ENCODE measurements around the gene MRPS22.

The MRPS22 gene

GRCh38 chr3:139374099-139374498 lies 30.3 kb downstream of the MRPS22 start:
- TF ChIP-seq CTCF (IDR thresholded peaks at IDR 0.05; ENCODE audit: low read depth, low read length, poor library complexity, severe bottlenecking) (no peak), EZH2phosphoT487 (IDR thresholded peaks at IDR 0.05; ENCODE audit: borderline replicate concordance, low read length) (no peak)
- Histone ChIP-seq H3K79me2 (ENCODE audit: control insufficient read depth, low read length) (no peaks in the 10 kb centered on the region), H3K4me1 (ENCODE audit: control insufficient read depth, low read length) (peaks cover 6% of the 10 kb centered on the region), H3K4me2 (ENCODE audit: low read length) (no peak overlapping the region), H3K36me3 (ENCODE audit: control insufficient read depth, low read length) (peaks cover 84% of the 10 kb centered on the region), H3K9me3 (ENCODE audit: control insufficient read depth, insufficient read depth, low read length) (no peaks in the 10 kb centered on the region), H3F3A (ENCODE audit: control insufficient read depth, insufficient read depth) (peaks cover 4% of the 10 kb centered on the region; the same call in 1 of the 2 replicates), H3K27me3 (ENCODE audit: control insufficient read depth, low read length) (no peaks in the 10 kb centered on the region), H3K27ac (ENCODE audit: low read depth, low read length) (no peak overlapping the region), H4K20me1 (ENCODE audit: control insufficient read depth, insufficient read depth, low read depth, low read length) (no peaks in the 10 kb centered on the region), H3K9me2 (replicated peaks; ENCODE audit: control insufficient read depth, low read length) (no peaks in the 10 kb centered on the region), H3K4me3 (ENCODE audit: low read length) (no peak overlapping the region)

GRCh38 chr3:139377378-139377777 lies 33.6 kb downstream of the MRPS22 start:
- peaks cover 5% of the 10 kb centered on the region; the same call in 1 of the 2 replicates for H4K20me1 ChIP-seq (ENCODE audit: control insufficient read depth, insufficient read depth, low read depth, low read length)
- no peaks in the 10 kb centered on the region for H3K27me3 ChIP-seq (ENCODE audit: control insufficient read depth, low read length)
- no peaks in the 10 kb centered on the region for H3K9me3 ChIP-seq (ENCODE audit: control insufficient read depth, insufficient read depth, low read length)
- no peak overlapping the region for H3K4me3 ChIP-seq (ENCODE audit: low read length)
- H3K4me2 ChIP-seq (ENCODE audit: low read length), result no peak overlapping the region
- TF ChIP-seq CTCF (IDR thresholded peaks at IDR 0.05; ENCODE audit: low read depth, low read length, poor library complexity, severe bottlenecking) (no peak), EZH2phosphoT487 (IDR thresholded peaks at IDR 0.05; ENCODE audit: borderline replicate concordance, low read length) (no peak)
- peaks cover 82% of the 10 kb centered on the region for H3K36me3 ChIP-seq (ENCODE audit: control insufficient read depth, low read length)
- H3K4me1 ChIP-seq (ENCODE audit: control insufficient read depth, low read length), result peaks cover 12% of the 10 kb centered on the region
- H3K27ac ChIP-seq (ENCODE audit: low read depth, low read length), result no peak overlapping the region
- no peaks in the 10 kb centered on the region for H3F3A ChIP-seq (ENCODE audit: control insufficient read depth, insufficient read depth)
- no peaks in the 10 kb centered on the region for H3K9me2 ChIP-seq (replicated peaks; ENCODE audit: control insufficient read depth, low read length)
- peaks cover 21% of the 10 kb centered on the region for H3K79me2 ChIP-seq (ENCODE audit: control insufficient read depth, low read length)

- Histone ChIP-seq H3K4me3 (ENCODE audit: low read length) (no peak overlapping the region), H3K79me2 (ENCODE audit: control insufficient read depth, low read length) (peaks cover 31% of the 10 kb centered on the region), H3K4me1 (ENCODE audit: control insufficient read depth, low read length) (peaks cover 12% of the 10 kb centered on the region), H4K20me1 (ENCODE audit: control insufficient read depth, insufficient read depth, low read depth, low read length) (peaks cover 5% of the 10 kb centered on the region; the same call in 1 of the 2 replicates), H3K4me2 (ENCODE audit: low read length) (no peak overlapping the region), H3F3A (ENCODE audit: control insufficient read depth, insufficient read depth) (no peaks in the 10 kb centered on the region), H3K27me3 (ENCODE audit: control insufficient read depth, low read length) (no peaks in the 10 kb centered on the region), H3K9me2 (replicated peaks; ENCODE audit: control insufficient read depth, low read length) (no peaks in the 10 kb centered on the region), H3K9me3 (ENCODE audit: control insufficient read depth, insufficient read depth, low read length) (no peaks in the 10 kb centered on the region), H3K36me3 (ENCODE audit: control insufficient read depth, low read length) (peaks cover 80% of the 10 kb centered on the region), H3K27ac (ENCODE audit: low read depth, low read length) (no peak overlapping the region)
- TF ChIP-seq EZH2phosphoT487 (IDR thresholded peaks at IDR 0.05; ENCODE audit: borderline replicate concordance, low read length), result no peak
- TF ChIP-seq CTCF (IDR thresholded peaks at IDR 0.05; ENCODE audit: low read depth, low read length, poor library complexity, severe bottlenecking), result no peak
Measured at GRCh38 chr3:139378587-139379241, 34.9 kb downstream of the MRPS22 start.
